PC-9 (cell line): ENCODE results near the gene ING4.

Experiments used
- EZH2 ChIP-seq: fragments of 200-600 bp; sonication (generic); IDR thresholded peaks from 2 replicates; pipeline ENCODE4 v1.8.0; 2017; ENCODE audit warnings: antibody characterized with exemption, low read depth
- TF ChIP-seq, protein P1 (sequence below): fragments of 200-600 bp; sonication (generic); conservative IDR thresholded peaks from 2 replicates; pipeline ENCODE4 v1.6.1; 2017; ENCODE audit warnings: mixed run types, antibody characterized with exemption, mild to moderate bottlenecking, moderate library complexity

DNA sequence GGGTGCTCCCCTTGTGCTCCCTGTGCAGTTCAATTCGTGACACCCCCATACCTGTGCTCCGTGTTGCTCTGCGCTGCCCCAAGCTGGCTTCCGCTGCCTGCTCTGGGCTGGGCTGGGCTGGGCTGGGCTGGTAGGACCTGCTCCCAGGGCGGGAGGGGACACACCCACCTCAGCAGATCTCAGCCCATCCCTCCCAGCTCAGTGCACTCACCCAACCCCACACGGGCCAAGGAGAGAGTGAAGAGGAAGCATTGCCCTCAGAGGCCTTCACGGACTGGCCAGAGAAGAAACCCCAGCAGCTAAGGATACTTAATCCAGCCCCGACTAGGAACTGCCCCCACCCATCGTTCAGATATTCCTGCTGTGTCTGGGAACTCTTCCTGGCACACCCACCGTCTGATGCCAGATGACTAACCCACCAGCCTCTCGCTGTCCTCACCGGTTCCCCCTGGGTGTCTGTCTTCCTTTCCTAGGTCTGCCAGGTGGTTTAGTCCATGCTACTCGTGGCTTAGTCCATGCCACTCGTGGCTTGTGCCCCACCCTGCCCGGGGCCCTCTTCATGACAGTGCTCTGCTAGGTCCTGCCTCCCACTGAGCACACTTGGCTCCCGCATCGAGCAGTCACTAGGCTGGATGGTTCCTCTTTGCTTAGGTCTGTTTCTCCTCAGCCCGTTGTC lies 26.9 kb downstream of the ING4 start, which contains the start of gene LPAR5:
- TF ChIP-seq, protein P1, sequence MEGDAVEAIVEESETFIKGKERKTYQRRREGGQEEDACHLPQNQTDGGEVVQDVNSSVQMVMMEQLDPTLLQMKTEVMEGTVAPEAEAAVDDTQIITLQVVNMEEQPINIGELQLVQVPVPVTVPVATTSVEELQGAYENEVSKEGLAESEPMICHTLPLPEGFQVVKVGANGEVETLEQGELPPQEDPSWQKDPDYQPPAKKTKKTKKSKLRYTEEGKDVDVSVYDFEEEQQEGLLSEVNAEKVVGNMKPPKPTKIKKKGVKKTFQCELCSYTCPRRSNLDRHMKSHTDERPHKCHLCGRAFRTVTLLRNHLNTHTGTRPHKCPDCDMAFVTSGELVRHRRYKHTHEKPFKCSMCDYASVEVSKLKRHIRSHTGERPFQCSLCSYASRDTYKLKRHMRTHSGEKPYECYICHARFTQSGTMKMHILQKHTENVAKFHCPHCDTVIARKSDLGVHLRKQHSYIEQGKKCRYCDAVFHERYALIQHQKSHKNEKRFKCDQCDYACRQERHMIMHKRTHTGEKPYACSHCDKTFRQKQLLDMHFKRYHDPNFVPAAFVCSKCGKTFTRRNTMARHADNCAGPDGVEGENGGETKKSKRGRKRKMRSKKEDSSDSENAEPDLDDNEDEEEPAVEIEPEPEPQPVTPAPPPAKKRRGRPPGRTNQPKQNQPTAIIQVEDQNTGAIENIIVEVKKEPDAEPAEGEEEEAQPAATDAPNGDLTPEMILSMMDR: no peak
- TF ChIP-seq EZH2: no peak
